AG04450 (cell line): Measurements from ENCODE around the gene PAPPA. TPM values are rescaled to one million over a fixed set of nuclear protein-coding genes. Genes with fewer than 3 reads are reported as not detected.

Experiments
- CTCF ChIA-PET: fragments of 300-600, 350-600 bp; formaldehyde crosslinking; extraction: SDS; loops from one replicate; lab custom pipeline; 2022; ENCODE audit warnings: antibody characterized with exemption, inconsistent platforms; lab: Charles Lee
- POLR2A ChIA-PET: fragments of 350-600 bp; formaldehyde crosslinking; extraction: SDS; loops from one replicate; lab custom pipeline; 2021; ENCODE audit warnings: antibody characterized with exemption, inconsistent platforms; lab: Yijun Ruan, JAX
- DNase-seq: peaks from one replicate; pipeline ENCODE4 v3.0.0-alpha.2; 2011; ENCODE audit warnings: low read depth, low spot score
- H3K27ac ChIP-seq: one replicate; pipeline ENCODE4 v1.5.1; 2012; ENCODE audit warnings: low read depth, low read length, control low read depth
- H3K27me3 ChIP-seq: one replicate; pipeline ENCODE4 v1.6.0; 2012; ENCODE audit warnings: low read length; ENCODE audit not compliant: control insufficient read depth, insufficient read depth
- H3K4me3 ChIP-seq: 2 replicates; pipeline ENCODE4 v1.5.1; 2011; ENCODE audit warnings: mild to moderate bottlenecking, low read depth, low read length, control low read depth
- H3K9me3 ChIP-seq: 2 replicates; pipeline ENCODE4 v1.5.1; 2012; ENCODE audit warnings: low read length; ENCODE audit not compliant: control insufficient read depth, insufficient read depth
- polyA plus RNA-seq: library from polyadenylated mRNA; depleted of rRNA; stranded (reverse); fragments of >200 nt; gene quantifications from 2 replicates; pipeline ENCODE4 v1.2.3, GENCODE V29; 2011
- TF ChIP-seq, protein P1 (sequence below): IDR thresholded peaks from 2 replicates; pipeline ENCODE4 v1.5.1; 2011; ENCODE audit warnings: low read depth, low read length, control low read depth, inconsistent platforms

PAPPA gene
- polyA plus RNA-seq, 1 experiment = 65.0 TPM

DNA sequence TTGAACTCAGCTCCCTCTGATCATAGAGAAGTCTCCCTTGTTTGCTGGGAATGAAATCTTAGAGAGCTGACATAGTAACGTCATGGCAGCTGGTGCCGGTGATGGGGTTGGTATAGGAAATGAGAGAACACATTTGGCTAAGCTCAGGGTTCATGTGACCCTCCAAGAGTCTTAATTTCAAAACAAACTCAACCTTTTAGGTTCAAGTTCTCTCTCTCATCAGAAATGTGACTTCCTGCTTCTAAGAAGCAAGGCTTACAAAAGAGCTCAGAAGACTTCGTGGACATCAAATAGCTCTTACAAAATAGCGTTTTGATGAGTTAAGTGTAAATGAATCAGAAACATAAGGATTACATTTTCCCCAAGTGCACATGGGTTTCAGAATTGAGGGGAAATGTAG lies 97.3 kb downstream of the PAPPA start:
- TF ChIP-seq, protein P1, sequence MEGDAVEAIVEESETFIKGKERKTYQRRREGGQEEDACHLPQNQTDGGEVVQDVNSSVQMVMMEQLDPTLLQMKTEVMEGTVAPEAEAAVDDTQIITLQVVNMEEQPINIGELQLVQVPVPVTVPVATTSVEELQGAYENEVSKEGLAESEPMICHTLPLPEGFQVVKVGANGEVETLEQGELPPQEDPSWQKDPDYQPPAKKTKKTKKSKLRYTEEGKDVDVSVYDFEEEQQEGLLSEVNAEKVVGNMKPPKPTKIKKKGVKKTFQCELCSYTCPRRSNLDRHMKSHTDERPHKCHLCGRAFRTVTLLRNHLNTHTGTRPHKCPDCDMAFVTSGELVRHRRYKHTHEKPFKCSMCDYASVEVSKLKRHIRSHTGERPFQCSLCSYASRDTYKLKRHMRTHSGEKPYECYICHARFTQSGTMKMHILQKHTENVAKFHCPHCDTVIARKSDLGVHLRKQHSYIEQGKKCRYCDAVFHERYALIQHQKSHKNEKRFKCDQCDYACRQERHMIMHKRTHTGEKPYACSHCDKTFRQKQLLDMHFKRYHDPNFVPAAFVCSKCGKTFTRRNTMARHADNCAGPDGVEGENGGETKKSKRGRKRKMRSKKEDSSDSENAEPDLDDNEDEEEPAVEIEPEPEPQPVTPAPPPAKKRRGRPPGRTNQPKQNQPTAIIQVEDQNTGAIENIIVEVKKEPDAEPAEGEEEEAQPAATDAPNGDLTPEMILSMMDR = no peak
- ChIA-PET POLR2A (interaction anchor here (0.9 kb wide), 1 partner anchor 17 kb away, joined by 3 read pairs; no protein-coding TSS in a partner anchor), CTCF (no interaction called here)
- Histone ChIP-seq H3K9me3 (no peaks in the 10 kb centered on the region), H3K27me3 (no peaks in the 10 kb centered on the region), H3K27ac (peak overlapping the region; percentile 40), H3K4me3 (no peak overlapping the region)
- DNase-seq = peak; percentile 20

GRCh38 chr9:116251366-116251765 lies 97.8 kb downstream of the PAPPA start:
- POLR2A ChIA-PET = no interaction called here
- DNase-seq = no peak
- CTCF ChIA-PET = no interaction called here
- TF ChIP-seq, protein P1 = no peak
- H3K9me3 ChIP-seq = no peaks in the 10 kb centered on the region
- no peaks in the 10 kb centered on the region for H3K27me3 ChIP-seq
- H3K27ac ChIP-seq = peak overlapping the region; percentile 40
- H3K4me3 ChIP-seq = no peak overlapping the region

- TF ChIP-seq, protein P1 = no peak
- no peak overlapping the region for H3K4me3 ChIP-seq
- POLR2A ChIA-PET = no interaction called here
- no peaks in the 10 kb centered on the region for H3K27me3 ChIP-seq
- H3K9me3 ChIP-seq = no peaks in the 10 kb centered on the region
- DNase-seq = no peak
- no peak overlapping the region for H3K27ac ChIP-seq
- CTCF ChIA-PET = no interaction called here
Measured at GRCh38 chr9:116260531-116260930, 106.9 kb downstream of the PAPPA start.

DNA sequence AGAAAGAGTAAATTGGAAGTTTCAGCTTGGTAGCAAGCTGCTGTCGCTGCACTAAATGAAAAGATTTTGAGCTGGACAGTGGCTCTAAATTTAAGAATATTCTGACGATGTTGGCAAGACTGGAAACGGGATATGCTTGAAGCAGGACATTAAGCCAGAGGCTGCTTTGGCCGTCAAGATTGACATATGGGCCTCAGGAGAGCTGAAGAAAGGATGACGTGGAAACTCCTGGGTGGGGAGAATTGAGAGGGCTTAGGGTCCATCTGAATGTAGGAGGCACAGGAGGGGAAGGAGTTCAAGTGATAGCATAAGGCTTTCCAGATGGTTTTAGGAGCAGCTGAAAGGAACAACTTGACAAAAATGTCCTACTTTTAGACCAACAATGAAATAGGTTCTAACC lies 108.9 kb downstream of the PAPPA start:
- Histone ChIP-seq H3K27me3 (no peaks in the 10 kb centered on the region), H3K4me3 (no peak overlapping the region), H3K9me3 (no peaks in the 10 kb centered on the region), H3K27ac (no peak overlapping the region)
- no peak for DNase-seq
- POLR2A ChIA-PET = interaction anchor here (0.6 kb wide), 1 partner anchor 349 kb away, joined by 5 read pairs; no protein-coding TSS in a partner anchor
- TF ChIP-seq, protein P1 = no peak
- CTCF ChIA-PET = no interaction called here

DNA sequence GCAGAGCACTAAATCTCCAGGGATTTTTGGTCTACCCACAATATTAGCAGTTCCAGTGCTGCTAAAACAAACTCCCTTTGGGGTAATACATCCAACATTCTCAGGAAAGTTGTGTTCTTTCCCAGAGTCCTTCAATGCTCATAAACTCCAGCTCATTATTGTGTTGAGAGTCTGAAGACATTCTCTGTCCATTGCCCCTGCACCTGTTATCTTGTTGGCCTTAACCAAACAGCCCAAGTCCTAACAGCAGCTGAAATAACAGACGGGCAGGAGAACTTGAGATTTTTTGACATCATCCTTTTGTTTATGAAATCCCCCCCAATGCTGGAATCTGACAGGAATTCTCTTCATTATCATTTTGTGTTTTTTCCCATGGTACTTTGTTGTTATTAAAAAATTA lies 110.8 kb downstream of the PAPPA start:
- Histone ChIP-seq H3K4me3 (no peak overlapping the region), H3K27me3 (no peaks in the 10 kb centered on the region), H3K9me3 (no peaks in the 10 kb centered on the region), H3K27ac (no peak overlapping the region)
- ChIA-PET POLR2A (no interaction called here), CTCF (no interaction called here)
- no peak for DNase-seq
- TF ChIP-seq, protein P1 = no peak
